Measurements from ENCODE around the gene MADCAM1. TPM values are rescaled to one million over a fixed set of nuclear protein-coding genes. Genes with fewer than 3 reads are reported as not detected.

Gene MADCAM1
- total and polyA plus RNA-seq, 10 of the 15 experiments (the other 5 are each of a cell fraction or from before 2014, with no cell fraction given): 0.06 to 0.32 (median 0.31) TPM; not detected in 5

DNA sequence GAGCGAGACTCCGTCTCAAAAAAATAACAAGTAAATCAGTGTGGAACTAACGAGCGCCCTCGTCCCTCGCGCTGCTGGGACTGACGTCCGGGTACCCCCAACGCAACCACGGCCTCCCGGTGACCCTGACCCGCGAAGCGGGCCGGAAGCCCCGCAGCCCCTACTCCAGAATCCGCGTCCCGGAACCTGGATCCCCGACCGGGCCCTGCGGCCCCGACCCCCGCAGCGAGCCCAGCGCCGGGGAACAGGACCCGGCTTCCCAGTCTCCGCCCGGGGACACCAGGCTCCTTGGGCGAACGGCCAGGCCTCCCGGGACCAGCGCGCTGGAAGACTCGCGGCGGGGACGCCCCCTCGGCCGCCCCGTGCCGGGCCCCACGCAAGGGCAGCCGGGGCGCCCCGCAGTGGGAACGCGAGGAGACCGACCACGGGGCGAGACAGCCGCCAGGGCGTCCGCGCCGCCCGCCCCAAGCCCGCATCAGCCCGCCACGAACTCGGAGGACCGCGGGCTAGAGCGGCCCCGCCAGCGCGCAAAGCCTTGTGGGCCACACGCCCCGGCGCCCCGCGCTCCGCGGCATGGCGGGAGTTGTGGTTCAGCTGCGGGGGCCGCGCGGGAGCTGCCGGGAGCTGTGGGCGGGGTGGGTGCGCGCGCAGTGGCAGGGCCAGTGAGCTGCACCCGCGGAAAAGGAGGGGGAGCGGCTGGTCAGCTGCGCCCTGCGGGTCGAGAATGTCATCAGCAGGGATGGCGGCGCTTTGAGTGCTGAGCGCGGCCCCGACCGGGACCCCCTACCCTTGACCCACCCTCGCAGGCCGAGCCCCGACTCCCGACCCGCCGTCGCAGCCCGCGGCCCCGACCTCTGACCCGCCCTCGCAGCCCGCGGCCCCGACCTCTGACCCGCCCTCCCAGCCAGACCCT lies 7.5 kb upstream of the MADCAM1 start (continued):
- TF ChIP-seq MYB (IDR thresholded peaks at IDR 0.05; ENCODE audit: borderline replicate concordance, low read depth, low read length) (no peak), RCOR1 (conservative IDR thresholded peaks at IDR 0.05; ENCODE audit: low read depth, low read length) (no peak), ZSCAN29 (IDR thresholded peaks at IDR 0.05) (peak; percentile 74), NRF1 (conservative IDR thresholded peaks at IDR 0.05; ENCODE audit: low read depth, low read length) (peak; percentile 42; the same call in 1 of the 2 replicates), KLF5 (IDR thresholded peaks at IDR 0.05; ENCODE audit: partially characterized antibody) (peak; percentile 64), POLR2A (IDR thresholded peaks at IDR 0.05; ENCODE audit: low read depth, low read length) (peak; percentile 94), TCF3 (IDR thresholded peaks at IDR 0.05; ENCODE audit: borderline replicate concordance, insufficient read depth, low read depth, low read length) (peak; percentile 53; the same call in 1 of the 2 replicates), CHD2 (IDR thresholded peaks at IDR 0.05; ENCODE audit: borderline replicate concordance, low read depth, low read length) (peak; percentile 72), TCF7 (IDR thresholded peaks at IDR 0.05; ENCODE audit: borderline replicate concordance) (no peak)
- TF ChIP-seq, protein P1, sequence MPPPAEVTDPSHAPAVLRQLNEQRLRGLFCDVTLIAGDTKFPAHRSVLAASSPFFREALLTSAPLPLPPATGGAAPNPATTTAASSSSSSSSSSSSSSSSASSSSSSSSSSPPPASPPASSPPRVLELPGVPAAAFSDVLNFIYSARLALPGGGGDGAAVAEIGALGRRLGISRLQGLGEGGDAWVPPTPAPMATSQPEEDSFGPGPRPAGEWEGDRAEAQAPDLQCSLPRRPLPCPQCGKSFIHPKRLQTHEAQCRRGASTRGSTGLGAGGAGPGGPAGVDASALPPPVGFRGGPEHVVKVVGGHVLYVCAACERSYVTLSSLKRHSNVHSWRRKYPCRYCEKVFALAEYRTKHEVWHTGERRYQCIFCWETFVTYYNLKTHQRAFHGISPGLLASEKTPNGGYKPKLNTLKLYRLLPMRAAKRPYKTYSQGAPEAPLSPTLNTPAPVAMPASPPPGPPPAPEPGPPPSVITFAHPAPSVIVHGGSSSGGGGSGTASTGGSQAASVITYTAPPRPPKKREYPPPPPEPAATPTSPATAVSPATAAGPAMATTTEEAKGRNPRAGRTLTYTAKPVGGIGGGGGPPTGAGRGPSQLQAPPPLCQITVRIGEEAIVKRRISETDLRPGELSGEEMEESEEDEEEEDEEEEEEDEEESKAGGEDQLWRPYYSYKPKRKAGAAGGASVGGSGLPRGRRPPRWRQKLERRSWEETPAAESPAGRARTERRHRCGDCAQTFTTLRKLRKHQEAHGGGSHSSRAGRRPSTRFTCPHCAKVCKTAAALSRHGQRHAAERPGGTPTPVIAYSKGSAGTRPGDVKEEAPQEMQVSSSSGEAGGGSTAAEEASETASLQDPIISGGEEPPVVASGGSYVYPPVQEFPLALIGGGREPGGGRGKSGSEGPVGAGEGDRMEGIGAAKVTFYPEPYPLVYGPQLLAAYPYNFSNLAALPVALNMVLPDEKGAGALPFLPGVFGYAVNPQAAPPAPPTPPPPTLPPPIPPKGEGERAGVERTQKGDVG (CRISPR knock-in tag; IDR thresholded peaks at IDR 0.05): no peak
- TF ChIP-seq, protein P2, sequence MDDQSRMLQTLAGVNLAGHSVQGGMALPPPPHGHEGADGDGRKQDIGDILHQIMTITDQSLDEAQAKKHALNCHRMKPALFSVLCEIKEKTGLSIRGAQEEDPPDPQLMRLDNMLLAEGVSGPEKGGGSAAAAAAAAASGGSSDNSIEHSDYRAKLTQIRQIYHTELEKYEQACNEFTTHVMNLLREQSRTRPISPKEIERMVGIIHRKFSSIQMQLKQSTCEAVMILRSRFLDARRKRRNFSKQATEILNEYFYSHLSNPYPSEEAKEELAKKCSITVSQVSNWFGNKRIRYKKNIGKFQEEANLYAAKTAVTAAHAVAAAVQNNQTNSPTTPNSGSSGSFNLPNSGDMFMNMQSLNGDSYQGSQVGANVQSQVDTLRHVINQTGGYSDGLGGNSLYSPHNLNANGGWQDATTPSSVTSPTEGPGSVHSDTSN (IDR thresholded peaks at IDR 0.05; ENCODE audit: insufficient replicate concordance, low read depth, low read length): no peak
- TF ChIP-seq, protein P3, sequence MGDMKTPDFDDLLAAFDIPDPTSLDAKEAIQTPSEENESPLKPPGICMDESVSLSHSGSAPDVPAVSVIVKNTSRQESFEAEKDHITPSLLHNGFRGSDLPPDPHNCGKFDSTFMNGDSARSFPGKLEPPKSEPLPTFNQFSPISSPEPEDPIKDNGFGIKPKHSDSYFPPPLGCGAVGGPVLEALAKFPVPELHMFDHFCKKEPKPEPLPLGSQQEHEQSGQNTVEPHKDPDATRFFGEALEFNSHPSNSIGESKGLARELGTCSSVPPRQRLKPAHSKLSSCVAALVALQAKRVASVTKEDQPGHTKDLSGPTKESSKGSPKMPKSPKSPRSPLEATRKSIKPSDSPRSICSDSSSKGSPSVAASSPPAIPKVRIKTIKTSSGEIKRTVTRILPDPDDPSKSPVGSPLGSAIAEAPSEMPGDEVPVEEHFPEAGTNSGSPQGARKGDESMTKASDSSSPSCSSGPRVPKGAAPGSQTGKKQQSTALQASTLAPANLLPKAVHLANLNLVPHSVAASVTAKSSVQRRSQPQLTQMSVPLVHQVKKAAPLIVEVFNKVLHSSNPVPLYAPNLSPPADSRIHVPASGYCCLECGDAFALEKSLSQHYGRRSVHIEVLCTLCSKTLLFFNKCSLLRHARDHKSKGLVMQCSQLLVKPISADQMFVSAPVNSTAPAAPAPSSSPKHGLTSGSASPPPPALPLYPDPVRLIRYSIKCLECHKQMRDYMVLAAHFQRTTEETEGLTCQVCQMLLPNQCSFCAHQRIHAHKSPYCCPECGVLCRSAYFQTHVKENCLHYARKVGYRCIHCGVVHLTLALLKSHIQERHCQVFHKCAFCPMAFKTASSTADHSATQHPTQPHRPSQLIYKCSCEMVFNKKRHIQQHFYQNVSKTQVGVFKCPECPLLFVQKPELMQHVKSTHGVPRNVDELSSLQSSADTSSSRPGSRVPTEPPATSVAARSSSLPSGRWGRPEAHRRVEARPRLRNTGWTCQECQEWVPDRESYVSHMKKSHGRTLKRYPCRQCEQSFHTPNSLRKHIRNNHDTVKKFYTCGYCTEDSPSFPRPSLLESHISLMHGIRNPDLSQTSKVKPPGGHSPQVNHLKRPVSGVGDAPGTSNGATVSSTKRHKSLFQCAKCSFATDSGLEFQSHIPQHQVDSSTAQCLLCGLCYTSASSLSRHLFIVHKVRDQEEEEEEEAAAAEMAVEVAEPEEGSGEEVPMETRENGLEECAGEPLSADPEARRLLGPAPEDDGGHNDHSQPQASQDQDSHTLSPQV (IDR thresholded peaks at IDR 0.05): peak; percentile 50; the same call in 1 of the 2 replicates
- TF ChIP-seq, protein P4, sequence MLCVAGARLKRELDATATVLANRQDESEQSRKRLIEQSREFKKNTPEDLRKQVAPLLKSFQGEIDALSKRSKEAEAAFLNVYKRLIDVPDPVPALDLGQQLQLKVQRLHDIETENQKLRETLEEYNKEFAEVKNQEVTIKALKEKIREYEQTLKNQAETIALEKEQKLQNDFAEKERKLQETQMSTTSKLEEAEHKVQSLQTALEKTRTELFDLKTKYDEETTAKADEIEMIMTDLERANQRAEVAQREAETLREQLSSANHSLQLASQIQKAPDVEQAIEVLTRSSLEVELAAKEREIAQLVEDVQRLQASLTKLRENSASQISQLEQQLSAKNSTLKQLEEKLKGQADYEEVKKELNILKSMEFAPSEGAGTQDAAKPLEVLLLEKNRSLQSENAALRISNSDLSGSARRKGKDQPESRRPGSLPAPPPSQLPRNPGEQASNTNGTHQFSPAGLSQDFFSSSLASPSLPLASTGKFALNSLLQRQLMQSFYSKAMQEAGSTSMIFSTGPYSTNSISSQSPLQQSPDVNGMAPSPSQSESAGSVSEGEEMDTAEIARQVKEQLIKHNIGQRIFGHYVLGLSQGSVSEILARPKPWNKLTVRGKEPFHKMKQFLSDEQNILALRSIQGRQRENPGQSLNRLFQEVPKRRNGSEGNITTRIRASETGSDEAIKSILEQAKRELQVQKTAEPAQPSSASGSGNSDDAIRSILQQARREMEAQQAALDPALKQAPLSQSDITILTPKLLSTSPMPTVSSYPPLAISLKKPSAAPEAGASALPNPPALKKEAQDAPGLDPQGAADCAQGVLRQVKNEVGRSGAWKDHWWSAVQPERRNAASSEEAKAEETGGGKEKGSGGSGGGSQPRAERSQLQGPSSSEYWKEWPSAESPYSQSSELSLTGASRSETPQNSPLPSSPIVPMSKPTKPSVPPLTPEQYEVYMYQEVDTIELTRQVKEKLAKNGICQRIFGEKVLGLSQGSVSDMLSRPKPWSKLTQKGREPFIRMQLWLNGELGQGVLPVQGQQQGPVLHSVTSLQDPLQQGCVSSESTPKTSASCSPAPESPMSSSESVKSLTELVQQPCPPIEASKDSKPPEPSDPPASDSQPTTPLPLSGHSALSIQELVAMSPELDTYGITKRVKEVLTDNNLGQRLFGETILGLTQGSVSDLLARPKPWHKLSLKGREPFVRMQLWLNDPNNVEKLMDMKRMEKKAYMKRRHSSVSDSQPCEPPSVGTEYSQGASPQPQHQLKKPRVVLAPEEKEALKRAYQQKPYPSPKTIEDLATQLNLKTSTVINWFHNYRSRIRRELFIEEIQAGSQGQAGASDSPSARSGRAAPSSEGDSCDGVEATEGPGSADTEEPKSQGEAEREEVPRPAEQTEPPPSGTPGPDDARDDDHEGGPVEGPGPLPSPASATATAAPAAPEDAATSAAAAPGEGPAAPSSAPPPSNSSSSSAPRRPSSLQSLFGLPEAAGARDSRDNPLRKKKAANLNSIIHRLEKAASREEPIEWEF (IDR thresholded peaks at IDR 0.05; ENCODE audit: insufficient replicate concordance, low read depth, low read length): no peak
